ENCODE results near the gene ACP2.

DNA sequence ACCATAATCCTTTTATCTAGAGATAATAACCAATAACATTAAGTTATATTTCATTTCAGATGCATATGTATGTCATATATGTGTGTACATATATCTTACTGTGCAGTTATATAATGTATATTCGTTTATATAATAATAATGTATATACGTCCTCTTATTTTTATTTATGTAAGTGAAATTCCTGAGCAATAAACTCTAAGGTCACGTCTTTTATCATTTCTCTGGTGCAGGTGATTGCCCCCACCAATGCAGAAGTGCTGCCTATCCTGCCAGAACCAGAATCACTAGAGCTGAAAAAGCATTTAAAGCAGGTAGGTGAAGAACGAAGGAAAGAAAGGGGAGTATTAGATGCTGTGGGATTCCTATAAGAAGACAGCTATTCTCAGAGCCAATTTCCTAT is 30.2 kb upstream of the ACP2 start:
- TF ChIP-seq, protein P1, sequence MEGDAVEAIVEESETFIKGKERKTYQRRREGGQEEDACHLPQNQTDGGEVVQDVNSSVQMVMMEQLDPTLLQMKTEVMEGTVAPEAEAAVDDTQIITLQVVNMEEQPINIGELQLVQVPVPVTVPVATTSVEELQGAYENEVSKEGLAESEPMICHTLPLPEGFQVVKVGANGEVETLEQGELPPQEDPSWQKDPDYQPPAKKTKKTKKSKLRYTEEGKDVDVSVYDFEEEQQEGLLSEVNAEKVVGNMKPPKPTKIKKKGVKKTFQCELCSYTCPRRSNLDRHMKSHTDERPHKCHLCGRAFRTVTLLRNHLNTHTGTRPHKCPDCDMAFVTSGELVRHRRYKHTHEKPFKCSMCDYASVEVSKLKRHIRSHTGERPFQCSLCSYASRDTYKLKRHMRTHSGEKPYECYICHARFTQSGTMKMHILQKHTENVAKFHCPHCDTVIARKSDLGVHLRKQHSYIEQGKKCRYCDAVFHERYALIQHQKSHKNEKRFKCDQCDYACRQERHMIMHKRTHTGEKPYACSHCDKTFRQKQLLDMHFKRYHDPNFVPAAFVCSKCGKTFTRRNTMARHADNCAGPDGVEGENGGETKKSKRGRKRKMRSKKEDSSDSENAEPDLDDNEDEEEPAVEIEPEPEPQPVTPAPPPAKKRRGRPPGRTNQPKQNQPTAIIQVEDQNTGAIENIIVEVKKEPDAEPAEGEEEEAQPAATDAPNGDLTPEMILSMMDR (IDR thresholded peaks at IDR 0.05): no peak
- no peak for TF ChIP-seq EP300 (IDR thresholded peaks at IDR 0.05)
- no peak for TF ChIP-seq POLR2A (IDR thresholded peaks at IDR 0.05)
- TF ChIP-seq POLR2AphosphoS5 (IDR thresholded peaks at IDR 0.05): no peak
